Lower leg skin (tissue), 3 donors: ENCODE measurements around the gene CLCN6.

Experiments
- CTCF ChIP-seq, 3 donors: fragments of 450-650 bp; IDR thresholded peaks; one replicate each; pipeline ENCODE4 v1.5.1; 2016; ENCODE audit warnings: antibody characterized with exemption in 3 of 3, mild to moderate bottlenecking in 3 of 3, moderate library complexity in 2 of 3
- POLR2A ChIP-seq, 2 donors: fragments of 450-650 bp; IDR thresholded peaks; one replicate each; pipeline ENCODE4 v1.6.1; 2016 to 2017; ENCODE audit warnings: antibody characterized with exemption in 2 of 2, mild to moderate bottlenecking in 1 of 2, moderate library complexity in 1 of 2

DNA sequence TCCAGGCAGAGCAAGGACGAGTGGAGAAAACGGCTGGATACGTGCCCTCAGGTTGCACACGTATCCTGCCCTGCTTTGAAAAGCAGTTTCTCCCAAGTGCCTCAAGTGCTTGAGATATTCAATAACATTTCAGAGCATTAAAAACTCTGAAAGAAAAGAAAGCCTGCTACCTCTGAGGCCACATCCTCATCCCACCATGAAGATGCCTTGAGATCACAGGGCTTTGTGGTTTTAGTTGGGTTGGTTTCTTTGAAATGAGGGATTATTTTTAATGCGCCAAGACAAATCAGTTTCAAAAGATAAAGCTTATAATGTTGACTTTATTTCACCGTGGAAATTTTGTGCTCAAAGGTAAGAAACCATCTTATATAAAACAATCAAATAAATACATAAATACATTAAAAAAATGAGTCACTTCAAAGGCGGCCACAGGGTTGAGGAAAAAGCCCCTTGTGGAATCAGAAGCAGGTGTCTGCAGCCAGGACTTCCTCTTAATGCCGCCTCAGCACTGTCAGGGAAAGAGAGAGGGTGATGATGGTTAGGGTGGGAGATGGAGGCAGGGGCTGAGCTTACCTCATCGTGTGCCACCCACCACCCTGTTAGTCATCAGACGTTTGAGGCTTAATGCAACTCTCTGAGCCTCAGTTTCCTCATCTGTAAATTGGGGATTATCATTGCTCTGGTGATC, 51.3 kb downstream of the CLCN6 start:
- no peak for TF ChIP-seq POLR2A (IDR thresholded peaks at IDR 0.05)
- TF ChIP-seq CTCF (IDR thresholded peaks at IDR 0.05) = no peak
